T-cell (primary cell): ENCODE results near the gene MRPS10. TPM values are rescaled to one million over a fixed set of nuclear protein-coding genes. Genes with fewer than 3 reads are reported as not detected.
A peak's percentile ranks its signal among the peaks of the same experiment; 100 is the strongest.

Experiments used
- ATAC-seq, 4 experiments: fragments of 200-7000 bp in 3 of 4; fragments of 150-1000 bp in 1 of 4; cut with Tn5 transposase; replicated peaks in 1 of 4; 1 replicate in 3 of 4; 2 replicates in 1 of 4; pipeline ENCODE4 v1.10.0; 2021; ENCODE audit warnings: moderate library complexity in 3 of 4, mild to moderate bottlenecking in 2 of 4, moderate number of reproducible peaks in 1 of 4
- CTCF ChIA-PET, 2 donors: fragments of 300-600 bp; sonication (Branson Sonifier 250); formaldehyde crosslinking; loops; one replicate each; lab custom pipeline; 2022; ENCODE audit warnings: antibody characterized with exemption in 2 of 2; lab: Charles Lee
- POLR2A ChIA-PET, 2 donors: fragments of 300-600 bp; sonication (Branson Sonifier 250); formaldehyde crosslinking; loops; one replicate each; lab custom pipeline; 2022; ENCODE audit warnings: antibody characterized with exemption in 2 of 2; lab: Charles Lee
- DNase-seq, 35 experiments: peaks; one replicate each; pipeline versions ENCODE4 v3.0.0 to v3.0.0-alpha.2; 2013 to 2023
- H3K27ac ChIP-seq: one replicate; pipeline ENCODE4 v1.5.1; 2013; ENCODE audit warnings: low read length
- H3K27me3 ChIP-seq, 2 experiments: replicated peaks in 1 of 2; 1 replicate in 1 of 2; 2 replicates in 1 of 2; pipeline versions ENCODE4 v1.6.1 to v1.7.0; 2013; ENCODE audit warnings: low read length in 1 of 2, mixed read lengths in 1 of 2; ENCODE audit not compliant: control insufficient read depth in 2 of 2, insufficient read depth in 2 of 2; ENCODE audit errors: extremely low read depth in 1 of 2
- H3K36me3 ChIP-seq, 2 donors: 1 replicate in 1 of 2; 2 replicates in 1 of 2; pipeline versions ENCODE4 v1.6.1 to v1.7.0; 2013; ENCODE audit warnings: low read length in 1 of 2; ENCODE audit not compliant: control insufficient read depth in 2 of 2, insufficient read depth in 1 of 2; ENCODE audit errors: extremely low read depth in 1 of 2
- H3K4me1 ChIP-seq, 2 experiments: 1 replicate in 1 of 2; 2 replicates in 1 of 2; pipeline versions ENCODE4 v1.6.1 to v1.7.0; 2013; ENCODE audit warnings: low read length in 2 of 2, mixed read lengths in 1 of 2; ENCODE audit not compliant: insufficient read depth in 2 of 2, control insufficient read depth in 1 of 2; ENCODE audit errors: extremely low read depth in 1 of 2
- H3K4me3 ChIP-seq, 2 donors: 1 replicate in 1 of 2; 2 replicates in 1 of 2; pipeline versions ENCODE4 v1.5.1 to v1.7.0; 2013; ENCODE audit warnings: mild to moderate bottlenecking in 2 of 2, low read length in 1 of 2, moderate library complexity in 1 of 2; ENCODE audit not compliant: control insufficient read depth in 1 of 2; ENCODE audit errors: extremely low read depth in 1 of 2
- H3K9me3 ChIP-seq: 2 replicates; pipeline ENCODE4 v1.7.0; 2013
- H3K27ac Mint-ChIP-seq, 2 donors: one replicate each; pipeline ENCODE4 v1.8.0; 2020 to 2021; ENCODE audit warnings: mild to moderate bottlenecking in 2 of 2, mixed read lengths in 2 of 2
- H3K27me3 Mint-ChIP-seq, 2 donors: one replicate each; pipeline ENCODE4 v1.8.0; 2021 to 2022; ENCODE audit warnings: mixed read lengths in 2 of 2
- H3K36me3 Mint-ChIP-seq: one replicate; pipeline ENCODE4 v1.8.0; 2021; ENCODE audit warnings: mixed read lengths
- H3K4me1 Mint-ChIP-seq, 3 donors: one replicate each; pipeline ENCODE4 v1.8.0; 2020 to 2022; ENCODE audit warnings: mixed read lengths in 3 of 3, mild to moderate bottlenecking in 1 of 3
- H3K4me3 Mint-ChIP-seq, 3 donors: one replicate each; pipeline ENCODE4 v1.8.0; 2020 to 2022; ENCODE audit warnings: mild to moderate bottlenecking in 3 of 3, mixed read lengths in 3 of 3, moderate library complexity in 3 of 3
- H3K9me3 Mint-ChIP-seq, 3 donors: one replicate each; pipeline ENCODE4 v1.8.0; 2020 to 2022; ENCODE audit warnings: mixed read lengths in 3 of 3
- WGBS: methylation state at CpG from one replicate; pipeline ENCODE4 v1.1.5; 2013; ENCODE audit warnings: missing lambda C conversion rate; ENCODE audit not compliant: insufficient coverage; 5-methylcytosine and 5-hydroxymethylcytosine counted together
- total RNA-seq, 35 experiments: library from RNA in 6 of 35; stranded (reverse) in 6 of 35; fragments of 120-200 nt in 1 of 35; gene quantifications; one replicate each; pipeline versions ENCODE4 v1.2.1 to v1.2.4 and lab custom pipeline; 2013 to 2026

The MRPS10 gene
- total RNA-seq, 5 donors from 2014 or later (not counting 1 experiment from before 2014, with no cell fraction given), result 17.6 to 23.6 (median 20.5) TPM

DNA sequence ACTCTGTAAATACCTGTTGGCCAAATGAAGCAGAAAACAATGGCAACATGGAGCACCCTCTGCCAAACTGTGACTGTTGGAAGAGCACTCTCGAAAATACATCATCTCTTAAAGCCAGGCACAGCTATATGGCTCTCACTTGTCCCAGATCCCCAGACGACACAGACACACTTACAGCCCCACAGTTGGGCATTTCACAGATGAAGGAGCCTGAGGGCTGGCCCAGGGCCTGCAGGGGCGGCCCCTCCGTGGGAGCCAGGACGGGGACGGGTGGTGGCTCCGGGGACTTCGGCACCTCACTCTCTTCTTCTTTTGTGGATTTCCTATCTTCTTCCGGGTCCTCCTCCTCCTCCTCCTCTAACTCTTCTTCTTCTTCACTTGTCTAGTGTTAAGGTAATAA is 18.4 kb upstream of the MRPS10 start:
- 93% methylated on average over 2 of the region's 9 CpGs for WGBS
- Mint-ChIP-seq H3K27ac (peak overlapping the region in 1 of 2 donors; percentile 31), H3K9me3 (no peaks in the 10 kb centered on the region), H3K4me1 (peaks cover 0 to 6% (median 0%) of the 10 kb centered on the region in 3 donors), H3K4me3 (no peak overlapping the region), H3K27me3 (no peaks in the 10 kb centered on the region), H3K36me3 (peaks cover 38% of the 10 kb centered on the region)
- Histone ChIP-seq H3K27me3 (no peaks in the 10 kb centered on the region), H3K27ac (no peak overlapping the region), H3K9me3 (no peaks in the 10 kb centered on the region), H3K4me3 (no peak overlapping the region), H3K4me1 (no peaks in the 10 kb centered on the region), H3K36me3 (peaks cover 4 to 61% of the 10 kb centered on the region in 2 donors)
- ATAC-seq, result no peak
- DNase-seq, result no peak
- ChIA-PET CTCF (no interaction called here), POLR2A (no interaction called here)

DNA sequence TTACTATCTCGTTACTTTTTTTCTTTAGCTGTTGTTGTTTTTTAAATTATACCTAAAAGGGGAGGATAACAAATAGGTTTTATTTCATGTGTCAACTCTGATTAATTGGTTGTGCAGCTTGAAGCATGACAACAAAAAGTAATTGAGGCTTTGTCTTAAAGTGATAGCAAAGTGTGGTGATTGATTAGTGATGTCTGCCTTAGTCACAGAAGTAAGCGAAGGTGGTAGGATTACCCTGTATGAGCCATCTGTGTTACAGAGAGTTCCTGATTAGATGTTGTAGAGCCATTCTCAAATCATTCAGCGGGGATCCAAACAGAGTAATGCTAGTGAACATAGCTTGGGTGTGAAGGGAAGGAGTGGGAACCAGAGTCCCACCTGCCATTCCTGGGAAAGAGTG is 14.4 kb upstream of the MRPS10 start:
- Histone ChIP-seq H3K9me3 (no peaks in the 10 kb centered on the region), H3K36me3 (peaks cover 12 to 65% of the 10 kb centered on the region in 2 donors), H3K4me1 (no peaks in the 10 kb centered on the region), H3K27me3 (no peaks in the 10 kb centered on the region), H3K4me3 (no peak overlapping the region), H3K27ac (no peak overlapping the region)
- CTCF ChIA-PET, result interaction anchor here in 1 of 2 donors (0.7 kb wide), 1 partner anchor 25 kb away, joined by 3 read pairs; no protein-coding TSS in a partner anchor
- DNase-seq, result no peak
- Mint-ChIP-seq H3K36me3 (peaks cover 44% of the 10 kb centered on the region), H3K27ac (peak overlapping the region in 1 of 2 donors; percentile 12), H3K9me3 (no peaks in the 10 kb centered on the region), H3K4me3 (no peak overlapping the region), H3K4me1 (no peaks in the 10 kb centered on the region), H3K27me3 (no peaks in the 10 kb centered on the region)
- 91% methylated on average over 2 of the region's 3 CpGs for WGBS
- POLR2A ChIA-PET, result no interaction called here
- no peak for ATAC-seq

DNA sequence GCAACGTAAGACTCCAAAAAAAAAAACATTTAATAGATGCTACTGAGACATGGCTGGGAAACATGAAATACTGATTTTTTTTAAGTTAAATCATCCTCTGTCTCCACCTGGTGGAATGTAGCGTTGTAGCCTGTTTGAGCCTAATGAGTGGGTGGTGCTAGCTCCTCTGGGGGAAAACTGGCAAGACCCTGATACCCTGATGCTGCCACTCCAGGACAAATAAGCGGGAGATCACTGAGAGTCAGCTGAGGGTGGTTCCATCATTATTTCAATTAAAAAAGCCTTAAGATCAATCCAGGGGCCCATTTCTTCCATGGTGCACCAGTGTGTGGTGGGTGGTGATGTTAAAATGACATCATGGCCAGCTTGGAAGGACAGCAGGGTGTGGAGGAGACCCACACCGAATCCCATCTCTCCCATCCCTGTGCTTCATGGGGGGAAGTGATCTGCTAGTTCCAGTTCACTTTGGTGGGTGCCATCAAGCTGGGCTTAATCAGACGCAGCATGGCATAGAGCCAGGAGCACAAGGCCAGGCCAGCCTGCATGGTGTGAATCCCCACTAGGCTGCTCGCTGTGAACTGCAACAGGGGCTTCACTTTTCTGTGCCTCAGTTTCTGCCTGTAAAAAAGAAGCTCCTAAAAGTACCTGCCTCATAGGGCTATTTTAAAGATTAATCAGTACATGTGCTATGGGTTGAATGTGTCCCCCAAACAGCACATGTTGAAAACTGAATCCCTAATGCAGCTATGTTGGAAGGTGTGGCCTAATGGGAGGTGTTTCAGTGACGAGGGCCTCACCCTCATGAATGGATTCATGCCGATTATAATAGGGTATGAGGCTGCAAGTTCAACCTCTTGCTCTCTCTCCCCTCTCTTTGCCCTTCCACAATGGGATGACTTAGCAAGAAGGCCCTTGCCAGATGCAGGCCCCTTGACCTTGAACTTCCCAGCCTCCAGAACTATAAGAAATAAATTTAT is 13.0 kb upstream of the MRPS10 start:
- Histone ChIP-seq H3K27me3 (no peaks in the 10 kb centered on the region), H3K4me1 (no peaks in the 10 kb centered on the region), H3K27ac (no peak overlapping the region), H3K4me3 (no peak overlapping the region), H3K36me3 (peaks cover 12 to 54% of the 10 kb centered on the region in 2 donors), H3K9me3 (no peaks in the 10 kb centered on the region)
- H3K27ac Mint-ChIP-seq, result peak overlapping the region in 1 of 2 donors; percentile 23
- no peaks in the 10 kb centered on the region for H3K4me1 Mint-ChIP-seq
- peaks cover 33% of the 10 kb centered on the region for H3K36me3 Mint-ChIP-seq
- ATAC-seq (no peak), DNase-seq (no peak)
- POLR2A ChIA-PET, result no interaction called here
- no peaks in the 10 kb centered on the region for H3K9me3 Mint-ChIP-seq
- CTCF ChIA-PET, result interaction anchor here in 1 of 2 donors (0.7 kb wide), 1 partner anchor 429 kb away, joined by 3 read pairs; no protein-coding TSS in a partner anchor
- 94% methylated on average over 3 of the region's 8 CpGs for WGBS
- H3K27me3 Mint-ChIP-seq, result no peaks in the 10 kb centered on the region
- no peak overlapping the region for H3K4me3 Mint-ChIP-seq

DNA sequence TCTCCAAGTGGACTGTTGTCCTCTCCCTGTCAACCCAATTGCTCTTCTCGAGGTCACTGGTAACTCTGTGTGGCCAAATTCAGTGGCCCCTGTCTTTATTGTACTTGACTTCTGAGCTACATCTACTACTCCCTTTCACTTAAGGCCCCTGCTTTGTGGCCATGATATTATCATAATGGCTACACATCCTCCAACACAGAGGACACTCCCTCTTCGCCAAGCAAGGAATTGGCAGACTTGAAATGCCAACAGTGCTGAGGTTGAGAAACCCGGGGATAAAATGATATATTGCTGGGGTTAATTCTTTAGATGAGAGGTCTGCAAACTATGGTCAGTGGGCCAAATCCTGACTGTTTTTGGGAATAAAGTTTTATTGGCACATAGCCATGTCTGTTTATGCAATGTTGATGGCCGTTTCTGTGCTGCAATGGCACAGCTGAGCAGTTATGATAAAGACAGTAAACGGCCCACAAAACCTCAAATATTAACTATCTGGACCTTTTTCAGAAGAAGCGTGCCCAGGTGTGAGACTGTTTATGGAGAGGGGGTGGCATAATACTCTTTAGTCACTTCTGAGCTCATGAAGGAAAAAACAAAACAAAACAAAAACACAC is 12.0 kb upstream of the MRPS10 start:
- H3K4me1 ChIP-seq, result no peaks in the 10 kb centered on the region
- no peak overlapping the region for H3K27ac ChIP-seq
- CTCF ChIA-PET, result no interaction called here
- H3K27me3 Mint-ChIP-seq, result no peaks in the 10 kb centered on the region
- no peak overlapping the region for H3K27ac Mint-ChIP-seq
- H3K9me3 Mint-ChIP-seq, result no peaks in the 10 kb centered on the region
- no peak overlapping the region for H3K4me3 ChIP-seq
- H3K4me3 Mint-ChIP-seq, result no peak overlapping the region
- no peak for DNase-seq
- POLR2A ChIA-PET, result no interaction called here
- peaks cover 0 to 1% (median under 1%) of the 10 kb centered on the region in 3 donors for H3K4me1 Mint-ChIP-seq
- H3K27me3 ChIP-seq, result no peaks in the 10 kb centered on the region
- ATAC-seq, result no peak
- H3K36me3 ChIP-seq, result peaks cover 12 to 54% of the 10 kb centered on the region in 2 donors
- 93% methylated on average over 2 of the region's 6 CpGs for WGBS
- H3K36me3 Mint-ChIP-seq, result peaks cover 27% of the 10 kb centered on the region
- no peaks in the 10 kb centered on the region for H3K9me3 ChIP-seq

DNA sequence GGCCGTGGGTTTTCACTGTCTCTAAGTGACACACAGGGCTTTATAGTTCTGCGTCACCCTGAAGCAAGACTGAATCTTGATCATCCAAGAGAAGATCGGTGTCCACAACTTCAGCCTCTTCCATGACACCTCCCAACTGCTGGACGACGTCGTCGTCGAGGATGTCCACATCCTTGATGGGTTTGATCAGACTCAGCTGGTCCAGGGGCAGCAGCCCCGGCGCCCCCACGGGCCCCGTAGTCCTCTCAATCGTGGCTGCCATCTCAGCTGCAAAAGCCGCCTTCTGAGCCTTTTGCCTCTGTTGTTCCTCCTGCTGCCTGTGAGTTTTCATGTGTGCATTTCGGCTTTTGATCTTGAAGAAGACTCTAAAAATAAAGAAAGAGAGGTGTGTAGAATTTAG is 10.6 kb upstream of the MRPS10 start:
- ChIA-PET POLR2A (no interaction called here), CTCF (no interaction called here)
- no peaks in the 10 kb centered on the region for H3K27me3 ChIP-seq
- WGBS, result 87% methylated on average over 14 of the region's 15 CpGs
- H3K9me3 Mint-ChIP-seq, result no peaks in the 10 kb centered on the region
- ATAC-seq (no peak), DNase-seq (no peak)
- peaks cover 12 to 47% of the 10 kb centered on the region in 2 donors for H3K36me3 ChIP-seq
- H3K27me3 Mint-ChIP-seq, result no peaks in the 10 kb centered on the region
- no peak overlapping the region for H3K4me3 ChIP-seq
- H3K9me3 ChIP-seq, result no peaks in the 10 kb centered on the region
- H3K36me3 Mint-ChIP-seq, result peaks cover 23% of the 10 kb centered on the region
- no peaks in the 10 kb centered on the region for H3K4me1 ChIP-seq
- no peak overlapping the region for H3K27ac ChIP-seq
- H3K27ac Mint-ChIP-seq, result no peak overlapping the region
- no peak overlapping the region for H3K4me3 Mint-ChIP-seq
- peaks cover 0 to 7% (median 6%) of the 10 kb centered on the region in 3 donors for H3K4me1 Mint-ChIP-seq

DNA sequence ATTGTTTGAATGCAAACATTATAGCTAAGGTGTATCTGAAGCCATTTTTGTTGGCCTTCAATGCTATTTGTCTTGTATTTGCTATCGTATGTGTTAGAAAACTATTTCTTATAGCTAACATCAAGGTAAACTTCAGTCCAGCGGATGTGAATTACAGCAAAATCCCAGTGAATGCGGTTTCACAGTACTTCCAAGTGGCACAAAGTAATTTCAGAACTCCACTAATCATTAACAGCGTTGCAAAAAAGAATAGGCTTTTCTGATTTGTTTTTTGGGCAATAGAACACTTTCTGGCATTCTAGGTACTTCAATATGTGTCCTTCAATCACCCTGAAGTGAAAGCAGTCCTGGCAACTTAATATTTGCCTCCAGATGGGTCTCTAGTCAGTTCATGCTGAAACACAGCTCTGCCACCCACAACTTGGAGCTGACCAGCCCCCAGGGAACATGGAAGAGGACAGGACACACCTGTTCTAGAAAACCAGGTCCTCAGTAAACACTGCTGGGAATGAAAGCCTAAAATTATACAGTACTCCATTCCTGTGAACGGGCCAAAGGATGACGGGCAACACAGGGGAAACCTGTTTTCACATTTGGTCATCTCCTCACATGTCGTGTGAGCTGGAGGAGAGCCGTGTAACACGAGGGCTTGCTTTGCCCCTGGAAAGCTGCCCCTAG is 9.7 kb upstream of the MRPS10 start:
- Histone ChIP-seq H3K9me3 (no peaks in the 10 kb centered on the region), H3K4me1 (no peaks in the 10 kb centered on the region), H3K27me3 (no peaks in the 10 kb centered on the region), H3K4me3 (no peak overlapping the region), H3K27ac (no peak overlapping the region), H3K36me3 (peaks cover 8 to 43% of the 10 kb centered on the region in 2 donors)
- Mint-ChIP-seq H3K9me3 (no peaks in the 10 kb centered on the region), H3K27ac (no peak overlapping the region), H3K4me3 (no peak overlapping the region), H3K4me1 (peaks cover 0 to 7% (median 6%) of the 10 kb centered on the region in 3 donors), H3K27me3 (no peaks in the 10 kb centered on the region), H3K36me3 (peaks cover 23% of the 10 kb centered on the region)
- ATAC-seq (no peak), DNase-seq (no peak)
- POLR2A ChIA-PET, result no interaction called here
- CTCF ChIA-PET, result no interaction called here
- WGBS, result 98% methylated on average over 7 of the region's 9 CpGs
